ENCODE measurements around the gene PIK3C2G. TPM values are rescaled to one million over a fixed set of nuclear protein-coding genes. Genes with fewer than 3 reads are reported as not detected.

Gene PIK3C2G
- total RNA-seq, 4 donors from 2014 or later = 23.6 to 80.5 (median 37.1) TPM

- Histone ChIP-seq H3K27me3 (no peaks in the 10 kb centered on the region), H3K27ac (no peak overlapping the region), H3K36me3 (no peaks in the 10 kb centered on the region), H3K4me3 (no peak overlapping the region), H3K9me3 (no peaks in the 10 kb centered on the region), H3K4me1 (no peaks in the 10 kb centered on the region)
- no peak for DNase-seq (ENCODE audit: low spot score in 2 of 2)
- peak in 1 of 2 donors; percentile 21 for TF ChIP-seq CTCF (IDR thresholded peaks at IDR 0.05)
- TF ChIP-seq EP300 (IDR thresholded peaks at IDR 0.05) = no peak
These were observed 36.6 kb upstream of the PIK3C2G start for GRCh38 chr12:18224745-18225144.

GRCh38 chr12:18239526-18239925, 21.8 kb upstream of the PIK3C2G start:
- Histone ChIP-seq H3K4me3 (no peak overlapping the region), H3K27me3 (no peaks in the 10 kb centered on the region), H3K4me1 (no peaks in the 10 kb centered on the region), H3K27ac (no peak overlapping the region), H3K9me3 (no peaks in the 10 kb centered on the region), H3K36me3 (no peaks in the 10 kb centered on the region)
- no peak for DNase-seq (ENCODE audit: low spot score in 2 of 2)
- TF ChIP-seq POLR2AphosphoS5 (IDR thresholded peaks at IDR 0.05) (no peak), CTCF (IDR thresholded peaks at IDR 0.05) (no peak), EP300 (IDR thresholded peaks at IDR 0.05) (no peak), POLR2A (IDR thresholded peaks at IDR 0.05) (no peak)
- WGBS = 77% methylated on average over 1 of the region's 1 CpG

- TF ChIP-seq POLR2AphosphoS5 (IDR thresholded peaks at IDR 0.05) = no peak
- TF ChIP-seq EP300 (IDR thresholded peaks at IDR 0.05) = no peak
- no peak for TF ChIP-seq CTCF (IDR thresholded peaks at IDR 0.05)
- no peak for TF ChIP-seq POLR2A (IDR thresholded peaks at IDR 0.05)
- H3K36me3 ChIP-seq = no peaks in the 10 kb centered on the region
- DNase-seq (ENCODE audit: low spot score in 2 of 2) = no peak
- no peak overlapping the region for H3K27ac ChIP-seq
- 74% methylated on average over 7 of the region's 7 CpGs for WGBS
- H3K4me3 ChIP-seq = no peak overlapping the region
- H3K9me3 ChIP-seq = no peaks in the 10 kb centered on the region
- H3K4me1 ChIP-seq = no peaks in the 10 kb centered on the region
- H3K27me3 ChIP-seq = no peaks in the 10 kb centered on the region
These were observed 18.8 kb upstream of the PIK3C2G start for GRCh38 chr12:18242380-18243089.

- no peaks in the 10 kb centered on the region for H3K4me1 ChIP-seq
- TF ChIP-seq EP300 (IDR thresholded peaks at IDR 0.05) = no peak
- no peak for TF ChIP-seq POLR2A (IDR thresholded peaks at IDR 0.05)
- TF ChIP-seq CTCF (IDR thresholded peaks at IDR 0.05) = no peak
- no peak for TF ChIP-seq POLR2AphosphoS5 (IDR thresholded peaks at IDR 0.05)
- no peak overlapping the region for H3K27ac ChIP-seq
- DNase-seq (ENCODE audit: low spot score in 2 of 2) = no peak
- H3K36me3 ChIP-seq = no peaks in the 10 kb centered on the region
- H3K9me3 ChIP-seq = no peaks in the 10 kb centered on the region
- no peaks in the 10 kb centered on the region for H3K27me3 ChIP-seq
- H3K4me3 ChIP-seq = no peak overlapping the region
These were observed 18.1 kb upstream of the PIK3C2G start for GRCh38 chr12:18243238-18243637.

GRCh38 chr12:18246066-18246465, 15.3 kb upstream of the PIK3C2G start:
- Histone ChIP-seq H3K27me3 (no peaks in the 10 kb centered on the region), H3K9me3 (no peaks in the 10 kb centered on the region), H3K4me3 (no peak overlapping the region), H3K4me1 (peaks cover 7% of the 10 kb centered on the region), H3K36me3 (no peaks in the 10 kb centered on the region), H3K27ac (no peak overlapping the region)
- no peak for DNase-seq (ENCODE audit: low spot score in 2 of 2)
- WGBS = 90% methylated on average over 1 of the region's 1 CpG
- TF ChIP-seq CTCF (IDR thresholded peaks at IDR 0.05) = no peak
- no peak for TF ChIP-seq POLR2A (IDR thresholded peaks at IDR 0.05)
- TF ChIP-seq EP300 (IDR thresholded peaks at IDR 0.05) = no peak
- no peak for TF ChIP-seq POLR2AphosphoS5 (IDR thresholded peaks at IDR 0.05)
